HG03095 (cell line): ENCODE data around the gene FGF8.

Source experiments
- ATAC-seq: cut with Tn5 transposase; IDR thresholded peaks from one replicate; pipeline ENCODE4 v1.9.1; 2021; ENCODE audit warnings: moderate library complexity; ENCODE audit not compliant: unreplicated experiment

The FGF8 gene

GRCh38 chr10:101770331-101771215, 5.3 kb downstream of the FGF8 start:
- ATAC-seq, result no peak

DNA sequence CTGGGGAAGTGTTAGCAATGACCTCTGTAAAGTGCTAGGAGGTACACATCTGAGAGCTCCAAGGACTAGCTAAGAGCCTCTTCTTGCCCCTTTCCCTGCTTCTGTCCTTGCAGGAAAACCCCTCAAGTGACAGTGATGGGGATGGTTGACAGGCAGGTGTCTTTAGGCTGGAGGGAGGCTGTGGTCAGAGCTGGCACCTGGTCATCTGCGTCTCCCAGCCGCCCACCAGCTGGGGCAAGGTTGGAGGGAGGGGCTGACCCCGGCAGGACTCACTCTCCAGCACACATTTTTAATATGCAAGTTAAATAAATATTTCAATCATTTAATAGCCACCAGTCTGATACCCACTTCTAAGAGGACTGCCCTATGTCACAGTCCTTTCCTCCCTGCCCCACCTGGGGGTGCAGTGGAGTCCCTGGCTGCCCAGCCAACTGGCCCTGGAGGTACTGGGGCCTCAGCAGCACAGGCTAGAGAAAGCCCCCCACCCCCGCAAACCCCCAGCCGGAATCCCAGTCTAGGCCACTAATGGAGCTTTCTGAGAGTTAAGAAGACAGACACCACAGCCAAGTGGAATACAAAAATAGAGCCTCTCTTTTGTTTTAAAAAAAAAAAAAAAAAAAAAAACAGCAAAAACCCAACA, 6.3 kb downstream of the FGF8 start:
- ATAC-seq, result no peak

DNA sequence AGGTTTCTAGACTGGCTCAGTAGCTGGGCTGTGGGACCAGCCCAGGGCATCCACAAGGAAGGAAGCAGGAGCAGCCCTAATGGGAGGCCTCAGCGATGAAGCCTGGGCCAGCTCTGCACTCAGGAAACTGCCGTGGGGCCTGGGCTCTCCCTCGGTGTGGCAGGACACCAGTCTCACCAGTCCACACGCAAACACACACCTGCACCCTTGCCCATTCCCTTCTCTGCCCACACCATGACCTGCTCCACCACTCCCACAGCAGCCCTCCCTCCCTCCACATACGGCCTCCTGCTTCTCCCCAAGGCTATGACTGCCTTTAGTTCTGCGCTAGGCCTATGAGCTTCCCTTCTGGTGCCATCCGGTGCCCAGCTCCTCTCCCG, 7.1 kb downstream of the FGF8 start:
- ATAC-seq, result no peak

GRCh38 chr10:101767966-101768790, 7.7 kb downstream of the FGF8 start:
- no peak for ATAC-seq

DNA sequence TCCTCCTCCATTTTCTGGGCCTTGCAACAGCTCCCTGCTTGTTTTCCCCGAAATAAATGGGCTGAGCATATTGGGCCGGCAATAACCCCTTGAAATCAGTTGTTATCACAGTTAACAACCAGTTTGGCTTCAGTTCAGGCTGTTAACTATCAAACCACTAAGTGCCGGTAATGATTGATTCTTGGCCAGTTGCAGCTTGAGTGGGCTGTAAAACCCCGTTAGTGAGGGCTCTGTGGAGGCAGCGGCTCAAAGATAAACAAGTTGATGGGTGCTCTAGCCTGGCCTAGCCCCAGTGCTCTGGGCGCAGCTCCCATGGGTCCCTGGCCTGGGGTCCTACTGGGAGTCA, 8.3 kb downstream of the FGF8 start:
- no peak for ATAC-seq

DNA sequence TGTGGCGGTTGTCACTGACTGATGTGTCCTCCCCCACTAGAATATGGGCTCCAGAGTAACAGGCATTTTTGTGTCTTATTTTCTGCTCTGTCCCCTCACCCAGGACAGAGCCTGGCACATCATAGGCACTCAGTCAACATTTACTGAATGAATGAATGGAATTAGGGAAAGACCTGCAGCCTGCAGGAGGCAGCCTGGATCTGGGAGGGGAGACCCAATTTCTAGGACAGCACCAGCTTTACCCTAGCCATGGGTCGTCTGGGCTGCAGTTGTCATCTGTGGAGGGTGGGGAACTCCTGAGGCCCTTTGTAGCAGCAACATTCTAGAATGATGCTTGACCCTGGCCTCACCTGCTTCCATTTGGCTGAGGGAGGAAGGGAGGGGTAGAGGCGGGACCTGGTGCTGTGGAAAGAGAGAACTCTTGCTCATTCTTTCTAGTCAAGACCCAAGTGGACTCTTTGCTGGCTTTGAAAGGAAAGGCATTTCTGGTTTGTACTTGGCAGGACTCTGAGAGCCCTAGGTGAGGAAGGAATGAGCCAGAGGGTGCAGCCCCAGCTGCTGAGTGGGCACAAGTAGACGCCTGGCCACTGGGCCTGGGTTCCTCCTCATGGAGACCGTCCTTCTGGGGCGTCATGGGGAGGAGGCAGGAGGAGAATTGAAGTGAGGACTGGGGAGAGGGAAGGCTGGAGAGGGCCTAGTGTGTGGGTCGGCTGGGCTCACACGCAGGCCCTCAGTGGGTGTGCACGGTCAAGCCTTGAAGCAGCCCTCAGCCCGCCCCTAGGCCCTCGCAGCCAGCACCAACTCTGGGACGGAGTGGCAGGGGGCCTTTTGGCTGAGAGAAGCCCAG, 8.9 kb downstream of the FGF8 start:
- no peak for ATAC-seq

DNA sequence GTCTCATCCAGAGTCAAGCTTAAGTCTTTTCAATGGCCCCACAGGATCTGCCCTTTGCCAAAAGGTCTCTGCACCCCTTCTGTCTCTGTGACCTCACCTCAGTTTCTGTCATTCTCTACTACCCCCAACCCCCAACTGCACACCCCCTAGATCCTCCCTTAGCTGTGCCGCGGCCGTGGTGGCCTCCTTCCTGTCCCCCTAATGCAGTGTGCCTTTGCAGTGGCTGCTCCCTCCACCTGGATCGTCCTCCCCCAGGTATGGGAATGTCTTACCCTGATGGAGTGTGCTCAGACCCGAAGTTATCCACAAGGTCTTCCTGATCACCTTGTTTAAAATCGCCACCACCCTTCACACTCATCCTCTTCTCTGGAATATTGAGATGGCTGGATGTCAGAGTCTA, 9.6 kb downstream of the FGF8 start:
- no peak for ATAC-seq

DNA sequence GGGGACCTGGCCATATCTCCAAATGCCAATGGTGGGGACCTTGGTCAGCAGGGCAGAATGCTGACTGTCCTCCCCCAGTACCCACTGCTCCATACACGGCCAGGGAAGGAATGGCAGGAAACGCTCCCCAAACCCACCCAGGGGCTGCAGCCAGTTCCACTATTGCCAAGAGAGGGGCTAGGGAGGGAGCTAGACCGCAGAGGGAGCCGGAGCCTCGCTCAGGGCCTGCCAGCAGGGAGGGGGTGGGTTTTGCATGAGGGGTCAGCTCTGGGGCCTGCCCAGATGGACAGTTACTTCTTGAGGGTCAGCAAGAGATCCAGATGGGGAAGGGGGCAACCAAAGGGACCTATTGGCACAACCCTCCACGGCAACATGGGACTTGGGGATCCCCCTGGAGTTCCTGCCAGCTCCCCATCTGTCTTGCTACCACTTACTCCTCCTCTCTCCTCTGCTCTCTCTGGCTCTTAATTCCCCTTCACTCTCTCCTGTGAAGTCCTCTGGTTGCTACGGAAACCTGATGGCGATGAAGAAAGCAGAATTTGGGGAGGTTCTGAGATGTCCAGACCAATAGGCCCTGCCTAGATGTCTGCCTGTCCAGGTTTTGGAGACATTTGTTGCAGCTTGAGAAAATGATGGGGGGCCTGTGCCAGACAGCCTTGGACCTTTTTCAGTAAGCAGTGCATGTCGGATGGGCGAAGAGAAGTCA, 12.6 kb downstream of the FGF8 start:
- no peak for ATAC-seq

- ATAC-seq, result no peak
These were observed 13.2 kb downstream of the FGF8 start for GRCh38 chr10:101762736-101763135.

GRCh38 chr10:101761226-101761625, 14.7 kb downstream of the FGF8 start:
- no peak for ATAC-seq

- no peak for ATAC-seq
These were observed 15.4 kb downstream of the FGF8 start for GRCh38 chr10:101760510-101760909.

DNA sequence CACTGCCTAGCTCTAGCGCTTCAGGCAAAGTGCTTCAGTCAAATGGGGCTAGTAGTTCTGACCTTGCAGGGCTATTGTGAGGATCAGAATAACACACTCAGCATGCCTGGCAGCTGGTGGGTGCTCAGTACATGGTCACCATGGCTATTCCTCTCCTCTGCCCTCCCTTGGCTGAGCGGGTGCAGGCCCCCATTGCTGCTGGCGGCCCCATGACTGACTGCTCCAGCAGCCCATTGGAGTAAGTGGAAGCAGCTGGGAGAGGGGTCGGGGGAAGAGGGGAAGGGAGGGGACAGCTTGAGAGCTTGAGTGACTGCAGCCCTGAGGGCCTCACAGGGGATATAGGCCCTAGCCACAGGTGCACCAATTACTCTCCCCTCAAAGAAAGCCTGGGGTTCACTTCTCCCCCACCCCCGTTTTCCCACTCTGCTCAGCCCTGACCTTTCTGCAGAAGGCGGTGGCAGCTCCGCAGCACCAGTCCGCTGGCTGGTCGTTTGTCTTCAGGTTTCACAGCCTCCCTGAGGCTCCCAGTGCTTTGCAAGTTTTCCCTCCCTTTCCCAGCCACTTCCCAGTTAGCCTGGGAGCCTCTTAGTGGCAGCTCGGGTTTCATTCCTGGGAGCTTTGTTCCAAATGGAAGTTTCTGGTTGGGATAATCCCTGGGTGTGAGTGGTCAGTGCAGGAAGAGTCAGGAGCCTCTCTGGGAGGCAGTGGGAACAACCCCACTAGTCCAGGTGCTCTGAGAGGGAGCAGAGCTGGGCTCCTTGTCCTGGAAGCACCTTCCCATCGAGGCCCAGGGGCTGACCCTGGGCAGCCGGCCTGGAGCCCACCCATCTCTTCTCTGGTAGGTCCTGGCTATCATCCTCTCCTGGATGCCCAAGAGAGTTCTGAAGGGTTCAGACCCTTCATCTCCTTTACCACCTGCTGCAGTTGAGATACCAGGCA, 16.3 kb downstream of the FGF8 start:
- no peak for ATAC-seq

DNA sequence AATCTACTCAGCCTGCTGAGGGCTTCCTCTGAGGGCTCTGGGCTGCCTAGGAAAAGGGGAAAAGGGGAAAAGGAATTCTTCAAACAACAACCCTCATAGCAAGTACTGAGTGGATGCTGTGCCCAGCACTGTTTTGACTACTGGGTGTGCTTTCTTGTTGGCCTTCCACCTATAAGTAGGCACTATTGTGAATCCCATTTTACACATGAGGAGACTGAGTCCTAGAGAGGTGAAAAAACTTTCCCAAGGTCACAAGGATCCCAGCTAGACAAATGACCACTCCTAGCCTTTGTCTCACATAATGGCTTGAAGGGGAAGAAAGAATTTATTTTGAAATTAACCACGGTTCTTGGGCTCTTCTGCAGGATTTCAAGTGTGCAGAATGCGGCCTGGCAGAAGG, 17.1 kb downstream of the FGF8 start:
- no peak for ATAC-seq

GRCh38 chr10:101752241-101752640, 23.7 kb downstream of the FGF8 start:
- ATAC-seq, result no peak

DNA sequence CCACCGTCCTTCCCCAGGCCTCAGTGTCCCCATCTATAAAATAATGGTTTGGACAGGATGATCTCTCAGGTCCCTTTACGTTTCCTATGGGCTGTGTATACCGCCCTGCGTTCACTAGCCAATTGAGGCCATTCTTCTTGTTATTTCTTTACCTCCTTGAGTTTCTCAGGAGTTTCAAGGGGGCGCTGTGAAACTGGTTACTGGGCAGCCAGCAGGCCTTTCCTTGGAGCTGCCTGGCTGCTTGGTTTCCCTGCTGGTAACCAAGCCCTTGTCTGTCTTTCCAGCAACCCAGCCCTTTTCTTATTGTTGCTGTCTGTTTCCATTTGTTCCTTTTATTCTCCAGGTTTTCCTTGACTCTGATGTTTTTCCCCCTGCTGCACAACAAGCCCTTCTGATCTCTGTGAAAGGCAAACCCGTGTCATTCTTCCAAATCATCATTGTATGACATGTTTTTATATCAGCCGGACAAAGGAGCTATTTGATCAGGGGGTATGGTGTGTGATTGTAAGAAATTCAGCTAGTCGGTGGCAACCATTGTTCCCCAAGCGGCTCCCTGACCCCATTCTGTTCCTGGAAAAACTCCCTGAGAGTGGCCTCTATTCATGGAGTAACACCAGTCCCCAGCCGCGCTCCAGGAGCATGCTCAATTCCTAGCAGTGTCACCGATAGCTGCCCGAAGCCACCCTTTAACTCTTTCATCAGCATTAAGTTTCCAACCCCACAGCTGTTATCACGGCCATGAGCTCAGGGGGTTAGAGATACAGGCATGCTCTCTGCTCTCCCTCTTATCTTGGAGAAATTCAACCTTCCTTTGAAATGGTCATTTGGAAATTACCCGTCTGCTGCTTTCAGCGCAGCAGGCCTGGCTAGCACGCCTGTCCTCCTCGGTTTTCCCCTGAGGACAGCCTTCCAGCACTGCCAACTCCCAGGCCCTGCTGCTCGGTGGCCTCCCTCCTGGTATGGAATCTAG, 26.6 kb downstream of the FGF8 start:
- ATAC-seq, result no peak

- ATAC-seq, result no peak
These were observed 27.4 kb downstream of the FGF8 start for GRCh38 chr10:101748496-101748895.

- ATAC-seq, result no peak
These were observed 30.7 kb downstream of the FGF8 start for GRCh38 chr10:101745074-101745696.

DNA sequence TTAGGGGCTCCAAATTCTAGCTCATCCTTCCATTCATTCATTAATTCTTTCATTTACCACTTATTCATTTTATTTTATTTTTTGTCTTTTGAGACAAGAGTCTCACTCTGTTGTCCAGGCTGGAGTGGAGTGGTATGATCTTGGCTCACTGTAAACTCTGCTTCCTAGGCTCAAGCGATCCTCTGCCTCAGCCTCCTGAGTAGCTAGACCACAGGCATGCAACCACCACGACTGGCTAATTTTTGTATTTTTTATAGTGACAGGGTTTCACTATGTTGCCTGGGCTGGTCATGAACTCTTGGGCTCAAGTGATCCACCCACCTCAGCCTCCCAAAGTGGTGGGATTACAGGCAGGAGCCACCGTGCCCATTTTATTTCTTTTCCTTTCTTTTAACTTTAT, 31.6 kb downstream of the FGF8 start:
- ATAC-seq, result no peak
